HEK293T (cell line): Measurements from ENCODE around the gene MAP3K8.

Source experiments
- BHLHE40 ChIP-seq: fragments of 450-650 bp; IDR thresholded peaks from 2 replicates; pipeline ENCODE4 v1.6.1; 2016; ENCODE audit warnings: mild to moderate bottlenecking, moderate library complexity, borderline replicate concordance
- HDGF ChIP-seq: fragments of 450-650 bp; IDR thresholded peaks from 2 replicates; pipeline ENCODE4 v1.6.1; 2017; ENCODE audit warnings: antibody characterized with exemption, borderline replicate concordance
- SP1 ChIP-seq: fragments of 450-650 bp; IDR thresholded peaks from 2 replicates; pipeline ENCODE4 v1.6.1; 2017
- TARDBP ChIP-seq: fragments of 450-650 bp; IDR thresholded peaks from 2 replicates; pipeline ENCODE4 v1.6.1; 2016

DNA sequence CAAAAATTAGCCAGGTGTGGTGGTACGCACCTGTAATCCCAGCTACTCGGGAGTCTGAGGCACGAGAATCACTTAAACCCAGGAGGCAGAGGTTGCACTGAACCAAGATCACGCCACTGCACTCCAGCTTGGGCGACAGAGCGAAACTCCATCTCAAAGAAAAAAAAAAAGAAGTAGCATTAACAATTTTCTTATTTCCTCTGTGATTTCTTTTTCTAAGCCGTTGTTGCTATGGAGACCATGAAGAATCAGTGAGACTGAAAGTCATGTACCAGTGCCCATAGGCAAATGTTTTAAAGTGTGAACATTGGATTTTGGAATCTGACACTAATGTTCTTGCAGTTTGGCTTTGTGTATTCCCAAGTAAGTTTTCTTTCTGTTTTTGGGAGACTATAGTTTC lies 18.4 kb upstream of the MAP3K8 start:
- TF ChIP-seq TARDBP (no peak), BHLHE40 (no peak), HDGF (no peak), SP1 (no peak)
